HL-60 (cell line): ENCODE results near the gene FAM120A.

Experiments used
- DNase-seq, 2 experiments: peaks; one replicate each; pipeline ENCODE4 v3.0.0-alpha.2; 2010 to 2020; ENCODE audit warnings: low read depth in 1 of 2, low spot score in 1 of 2
- H3K27ac ChIP-seq: fragments of 250-450 bp; sonication (Bioruptor Pico); replicated peaks from 2 replicates; pipeline ENCODE4 v1.5.1; 2020; ENCODE audit warnings: mild to moderate bottlenecking, moderate library complexity
- H3K27me3 ChIP-seq: fragments of 250-450 bp; sonication (Bioruptor Pico); 2 replicates; pipeline ENCODE4 v1.5.1; 2021; ENCODE audit warnings: mild to moderate bottlenecking, moderate library complexity; ENCODE audit not compliant: insufficient read depth, poor library complexity, severe bottlenecking
- H3K4me3 ChIP-seq: replicated peaks from 2 replicates; pipeline ENCODE4 v1.5.1; 2011; ENCODE audit warnings: mild to moderate bottlenecking, control low read depth, low read length; ENCODE audit not compliant: insufficient read depth
- GABPA ChIP-seq: IDR thresholded peaks from 2 replicates; pipeline ENCODE4 v1.6.1; 2012; ENCODE audit warnings: low read depth
- POLR2AphosphoS5 ChIP-seq: IDR thresholded peaks from 2 replicates; pipeline ENCODE4 v1.6.1; 2012; ENCODE audit warnings: low read depth
- SPI1 ChIP-seq: IDR thresholded peaks from 2 replicates; pipeline ENCODE4 v1.6.1; 2012; ENCODE audit warnings: low read depth, mild to moderate bottlenecking, borderline replicate concordance
- TF ChIP-seq, protein P1 (sequence below): IDR thresholded peaks from 2 replicates; pipeline ENCODE4 v1.6.1; 2012; ENCODE audit warnings: low read depth; ENCODE audit not compliant: insufficient replicate concordance
- TF ChIP-seq, protein P2 (sequence below): IDR thresholded peaks from one replicate; pipeline ENCODE4 v1.5.1; 2011; ENCODE audit warnings: low read length, control low read depth, inconsistent platforms; ENCODE audit not compliant: insufficient read depth

Gene FAM120A

GRCh38 chr9:93567271-93567959 is 115.9 kb downstream of the FAM120A start:
- no peak for DNase-seq
- no peaks in the 10 kb centered on the region for H3K27me3 ChIP-seq
- H3K4me3 ChIP-seq, result peak overlapping the region; percentile 37
- peak overlapping the region; percentile 86 for H3K27ac ChIP-seq
- TF ChIP-seq, protein P1, sequence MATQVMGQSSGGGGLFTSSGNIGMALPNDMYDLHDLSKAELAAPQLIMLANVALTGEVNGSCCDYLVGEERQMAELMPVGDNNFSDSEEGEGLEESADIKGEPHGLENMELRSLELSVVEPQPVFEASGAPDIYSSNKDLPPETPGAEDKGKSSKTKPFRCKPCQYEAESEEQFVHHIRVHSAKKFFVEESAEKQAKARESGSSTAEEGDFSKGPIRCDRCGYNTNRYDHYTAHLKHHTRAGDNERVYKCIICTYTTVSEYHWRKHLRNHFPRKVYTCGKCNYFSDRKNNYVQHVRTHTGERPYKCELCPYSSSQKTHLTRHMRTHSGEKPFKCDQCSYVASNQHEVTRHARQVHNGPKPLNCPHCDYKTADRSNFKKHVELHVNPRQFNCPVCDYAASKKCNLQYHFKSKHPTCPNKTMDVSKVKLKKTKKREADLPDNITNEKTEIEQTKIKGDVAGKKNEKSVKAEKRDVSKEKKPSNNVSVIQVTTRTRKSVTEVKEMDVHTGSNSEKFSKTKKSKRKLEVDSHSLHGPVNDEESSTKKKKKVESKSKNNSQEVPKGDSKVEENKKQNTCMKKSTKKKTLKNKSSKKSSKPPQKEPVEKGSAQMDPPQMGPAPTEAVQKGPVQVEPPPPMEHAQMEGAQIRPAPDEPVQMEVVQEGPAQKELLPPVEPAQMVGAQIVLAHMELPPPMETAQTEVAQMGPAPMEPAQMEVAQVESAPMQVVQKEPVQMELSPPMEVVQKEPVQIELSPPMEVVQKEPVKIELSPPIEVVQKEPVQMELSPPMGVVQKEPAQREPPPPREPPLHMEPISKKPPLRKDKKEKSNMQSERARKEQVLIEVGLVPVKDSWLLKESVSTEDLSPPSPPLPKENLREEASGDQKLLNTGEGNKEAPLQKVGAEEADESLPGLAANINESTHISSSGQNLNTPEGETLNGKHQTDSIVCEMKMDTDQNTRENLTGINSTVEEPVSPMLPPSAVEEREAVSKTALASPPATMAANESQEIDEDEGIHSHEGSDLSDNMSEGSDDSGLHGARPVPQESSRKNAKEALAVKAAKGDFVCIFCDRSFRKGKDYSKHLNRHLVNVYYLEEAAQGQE, result no peak
- TF ChIP-seq GABPA (no peak), SPI1 (no peak), POLR2AphosphoS5 (no peak)
- TF ChIP-seq, protein P2, sequence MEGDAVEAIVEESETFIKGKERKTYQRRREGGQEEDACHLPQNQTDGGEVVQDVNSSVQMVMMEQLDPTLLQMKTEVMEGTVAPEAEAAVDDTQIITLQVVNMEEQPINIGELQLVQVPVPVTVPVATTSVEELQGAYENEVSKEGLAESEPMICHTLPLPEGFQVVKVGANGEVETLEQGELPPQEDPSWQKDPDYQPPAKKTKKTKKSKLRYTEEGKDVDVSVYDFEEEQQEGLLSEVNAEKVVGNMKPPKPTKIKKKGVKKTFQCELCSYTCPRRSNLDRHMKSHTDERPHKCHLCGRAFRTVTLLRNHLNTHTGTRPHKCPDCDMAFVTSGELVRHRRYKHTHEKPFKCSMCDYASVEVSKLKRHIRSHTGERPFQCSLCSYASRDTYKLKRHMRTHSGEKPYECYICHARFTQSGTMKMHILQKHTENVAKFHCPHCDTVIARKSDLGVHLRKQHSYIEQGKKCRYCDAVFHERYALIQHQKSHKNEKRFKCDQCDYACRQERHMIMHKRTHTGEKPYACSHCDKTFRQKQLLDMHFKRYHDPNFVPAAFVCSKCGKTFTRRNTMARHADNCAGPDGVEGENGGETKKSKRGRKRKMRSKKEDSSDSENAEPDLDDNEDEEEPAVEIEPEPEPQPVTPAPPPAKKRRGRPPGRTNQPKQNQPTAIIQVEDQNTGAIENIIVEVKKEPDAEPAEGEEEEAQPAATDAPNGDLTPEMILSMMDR, result no peak

DNA sequence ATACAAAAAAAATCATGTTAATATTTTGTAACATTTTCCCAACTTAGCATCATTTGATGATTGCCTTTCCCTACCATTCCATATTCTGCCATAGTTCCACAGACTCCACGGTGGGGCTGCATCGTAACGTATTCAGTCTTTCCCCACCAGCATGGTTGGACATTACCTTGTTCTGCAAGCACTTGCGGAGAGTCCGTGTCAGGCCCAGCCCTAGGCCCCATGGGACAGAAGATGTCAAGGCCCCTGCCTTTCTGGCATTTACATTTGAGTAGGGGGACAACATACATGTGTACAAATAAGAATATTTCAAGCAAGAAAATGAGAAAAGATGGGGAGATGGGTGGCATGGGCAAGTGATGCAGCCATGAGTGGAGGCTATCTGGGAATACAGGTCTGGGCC is 116.7 kb downstream of the FAM120A start:
- H3K27ac ChIP-seq, result no peak overlapping the region
- TF ChIP-seq POLR2AphosphoS5 (no peak), GABPA (no peak)
- no peak overlapping the region for H3K4me3 ChIP-seq
- DNase-seq, result no peak
- H3K27me3 ChIP-seq, result no peaks in the 10 kb centered on the region

DNA sequence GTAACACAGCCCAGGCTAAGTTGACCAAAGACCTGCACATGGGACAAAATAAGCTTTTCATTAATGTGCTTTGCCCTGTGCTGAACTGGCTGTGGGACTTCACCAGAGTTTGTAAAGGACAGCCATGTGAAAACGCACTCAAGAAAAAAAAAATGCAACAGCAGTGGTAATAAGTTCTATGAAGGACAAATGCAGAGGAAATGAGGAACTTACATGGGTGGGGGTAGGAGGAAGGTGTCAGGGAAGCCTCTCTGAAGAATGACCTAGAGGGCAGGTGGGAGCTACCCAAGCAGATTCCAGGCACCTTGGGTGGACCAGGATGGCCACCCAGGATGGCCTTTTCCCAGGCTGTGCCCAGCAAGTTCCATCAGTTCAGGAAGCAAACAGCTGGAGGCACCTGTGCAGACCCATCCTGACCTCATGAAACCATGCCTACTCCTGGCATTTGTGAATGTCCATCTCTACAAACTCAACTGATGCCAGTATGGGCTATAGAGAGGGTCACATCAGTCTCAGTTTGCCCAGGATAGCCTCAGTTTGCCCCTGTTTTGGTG is 118.2 kb downstream of the FAM120A start:
- DNase-seq, result peak in 1 of 2 experiments; percentile 52
- TF ChIP-seq SPI1, result peak; percentile 25; the same call in 1 of the 2 replicates
- TF ChIP-seq, protein P1, result no peak
- Histone ChIP-seq H3K27ac (peak overlapping the region; percentile 58), H3K27me3 (no peaks in the 10 kb centered on the region), H3K4me3 (no peak overlapping the region)

- no peak for TF ChIP-seq POLR2AphosphoS5
- no peak for TF ChIP-seq SPI1
- TF ChIP-seq, protein P2, result no peak
- TF ChIP-seq GABPA, result no peak
- TF ChIP-seq, protein P1, result no peak
- no peaks in the 10 kb centered on the region for H3K27me3 ChIP-seq
- DNase-seq, result no peak
- no peak overlapping the region for H3K4me3 ChIP-seq
- no peak overlapping the region for H3K27ac ChIP-seq
Measured at GRCh38 chr9:93572221-93572620, 120.7 kb downstream of the FAM120A start.
